Measurements from ENCODE around the gene CLTC.

Gene CLTC

GRCh38 chr17:59637611-59638310 lies 18.1 kb downstream of the CLTC start:
- no peak for TF ChIP-seq POLR2AphosphoS5 (IDR thresholded peaks at IDR 0.05; ENCODE audit: low read depth)
- TF ChIP-seq GABPA (IDR thresholded peaks at IDR 0.05; ENCODE audit: low read depth) = no peak
- TF ChIP-seq SPI1 (IDR thresholded peaks at IDR 0.05; ENCODE audit: borderline replicate concordance, low read depth) = no peak
- TF ChIP-seq CTCF (IDR thresholded peaks at IDR 0.05; ENCODE audit: insufficient read depth, low read length) = no peak
- no peak for TF ChIP-seq REST (IDR thresholded peaks at IDR 0.05; ENCODE audit: insufficient replicate concordance, low read depth)
- Histone ChIP-seq H3K4me3 (replicated peaks; ENCODE audit: insufficient read depth, low read length) (no peak overlapping the region), H3K27me3 (ENCODE audit: insufficient read depth, poor library complexity, severe bottlenecking) (no peaks in the 10 kb centered on the region), H3K27ac (replicated peaks) (no peak overlapping the region)
- no peak for DNase-seq (ENCODE audit: low read depth in 1 of 2, low spot score in 1 of 2)

GRCh38 chr17:59638553-59638952 lies 18.9 kb downstream of the CLTC start:
- TF ChIP-seq SPI1 (IDR thresholded peaks at IDR 0.05; ENCODE audit: borderline replicate concordance, low read depth) (no peak), GABPA (IDR thresholded peaks at IDR 0.05; ENCODE audit: low read depth) (no peak), POLR2AphosphoS5 (IDR thresholded peaks at IDR 0.05; ENCODE audit: low read depth) (no peak), REST (IDR thresholded peaks at IDR 0.05; ENCODE audit: insufficient replicate concordance, low read depth) (no peak), CTCF (IDR thresholded peaks at IDR 0.05; ENCODE audit: insufficient read depth, low read length) (no peak)
- DNase-seq (ENCODE audit: low read depth in 1 of 2, low spot score in 1 of 2) = no peak
- no peaks in the 10 kb centered on the region for H3K27me3 ChIP-seq (ENCODE audit: insufficient read depth, poor library complexity, severe bottlenecking)
- H3K4me3 ChIP-seq (replicated peaks; ENCODE audit: insufficient read depth, low read length) = no peak overlapping the region
- no peak overlapping the region for H3K27ac ChIP-seq (replicated peaks)

- TF ChIP-seq REST (IDR thresholded peaks at IDR 0.05; ENCODE audit: insufficient replicate concordance, low read depth) = no peak
- TF ChIP-seq SPI1 (IDR thresholded peaks at IDR 0.05; ENCODE audit: borderline replicate concordance, low read depth) = peak; percentile 79; the same call in 1 of the 2 replicates
- Histone ChIP-seq H3K4me3 (replicated peaks; ENCODE audit: insufficient read depth, low read length) (no peak overlapping the region), H3K27ac (replicated peaks) (no peak overlapping the region), H3K27me3 (ENCODE audit: insufficient read depth, poor library complexity, severe bottlenecking) (no peaks in the 10 kb centered on the region)
- peak in 1 of 2 experiments; percentile 29 for DNase-seq (ENCODE audit: low read depth in 1 of 2, low spot score in 1 of 2)
Measured at GRCh38 chr17:59641799-59642484, 22.2 kb downstream of the CLTC start.

Data from HL-60 (cell line).